DND-41 (cell line): ENCODE measurements around the gene FAM200C.

ENCODE experiments used
- ATAC-seq: fragments of 200-7000 bp; cut with Tn5 transposase; 3 replicates; pipeline ENCODE4 v1.9.1; 2021; ENCODE audit warnings: low read depth; ENCODE audit not compliant: insufficient read depth
- DNase-seq: peaks from one replicate; pipeline ENCODE4 v3.0.0-alpha.2; 2020
- H2AFZ ChIP-seq: 2 replicates; pipeline ENCODE4 v1.6.0; 2012; ENCODE audit warnings: low read depth, low read length
- H3K27ac ChIP-seq: 2 replicates; pipeline ENCODE4 v1.5.1; 2012; ENCODE audit warnings: low read length, inconsistent platforms
- H3K27me3 ChIP-seq: fragments of 200-600 bp; sonication (generic); 2 replicates; pipeline ENCODE4 v1.6.0; 2012; ENCODE audit warnings: low read length, mild to moderate bottlenecking, inconsistent platforms; ENCODE audit not compliant: insufficient read depth, poor library complexity
- H3K36me3 ChIP-seq: 2 replicates; pipeline ENCODE4 v1.5.1; 2012; ENCODE audit warnings: low read length, inconsistent platforms; ENCODE audit not compliant: insufficient read depth
- H3K4me1 ChIP-seq: 2 replicates; pipeline ENCODE4 v1.5.1; 2012; ENCODE audit warnings: mild to moderate bottlenecking, low read length; ENCODE audit not compliant: insufficient read depth
- H3K4me2 ChIP-seq: 2 replicates; pipeline ENCODE4 v1.6.0; 2012; ENCODE audit warnings: mild to moderate bottlenecking, moderate library complexity, low read length, inconsistent platforms; ENCODE audit not compliant: insufficient read depth
- H3K4me3 ChIP-seq, 2 experiments: fragments of 200-600 bp in 1 of 2; shearing (Covaris generic) in 1 of 2; 2 replicates each; pipeline ENCODE4 v1.5.1; 2012 to 2016; ENCODE audit warnings: inconsistent platforms in 2 of 2, low read length in 2 of 2, mild to moderate bottlenecking in 2 of 2, low read depth in 1 of 2, moderate library complexity in 1 of 2
- H3K79me2 ChIP-seq: 2 replicates; pipeline ENCODE4 v1.6.0; 2012; ENCODE audit warnings: low read length, inconsistent platforms; ENCODE audit not compliant: insufficient read depth
- H3K9ac ChIP-seq: 2 replicates; pipeline ENCODE4 v1.6.0; 2012; ENCODE audit warnings: low read depth, mild to moderate bottlenecking, inconsistent platforms, low read length, moderate library complexity
- H3K9me3 ChIP-seq: 2 replicates; pipeline ENCODE4 v1.5.1; 2012; ENCODE audit warnings: low read length, moderate library complexity, mild to moderate bottlenecking, inconsistent platforms; ENCODE audit not compliant: insufficient read depth, severe bottlenecking
- H4K20me1 ChIP-seq: 2 replicates; pipeline ENCODE4 v1.6.0; 2012; ENCODE audit warnings: low read length; ENCODE audit not compliant: insufficient read depth
- CTCF ChIP-seq: IDR thresholded peaks from 2 replicates; pipeline ENCODE4 v1.5.1; 2012; ENCODE audit warnings: borderline replicate concordance, low read length, moderate library complexity, mild to moderate bottlenecking; ENCODE audit not compliant: poor library complexity, severe bottlenecking; ENCODE audit errors: extremely low read depth
- EZH2 ChIP-seq: IDR thresholded peaks from 3 replicates; pipeline ENCODE4 v1.6.1; 2012; ENCODE audit warnings: borderline replicate concordance, low read depth, mild to moderate bottlenecking, moderate library complexity, low read length, inconsistent platforms; ENCODE audit not compliant: severe bottlenecking

Gene FAM200C

GRCh38 chr5:160349249-160349934, 50.5 kb downstream of the FAM200C start:
- no peaks in the 10 kb centered on the region for H3K27me3 ChIP-seq
- no peaks in the 10 kb centered on the region for H3K9me3 ChIP-seq
- peaks cover 4% of the 10 kb centered on the region; the same call in 1 of the 2 replicates for H3K4me1 ChIP-seq
- TF ChIP-seq EZH2 = no peak
- TF ChIP-seq CTCF = no peak
- H3K4me3 ChIP-seq = no peak overlapping the region
- DNase-seq (no peak), ATAC-seq (no peak)
- no peaks in the 10 kb centered on the region for H4K20me1 ChIP-seq
- no peak overlapping the region for H3K27ac ChIP-seq
- H2AFZ ChIP-seq = no peak overlapping the region
- no peak overlapping the region for H3K4me2 ChIP-seq
- no peak overlapping the region for H3K9ac ChIP-seq
- no peaks in the 10 kb centered on the region for H3K79me2 ChIP-seq
- H3K36me3 ChIP-seq = no peaks in the 10 kb centered on the region

GRCh38 chr5:160348080-160348479, 51.8 kb downstream of the FAM200C start:
- no peaks in the 10 kb centered on the region for H3K79me2 ChIP-seq
- no peaks in the 10 kb centered on the region for H3K36me3 ChIP-seq
- H4K20me1 ChIP-seq = no peaks in the 10 kb centered on the region
- H3K9me3 ChIP-seq = no peaks in the 10 kb centered on the region
- no peak overlapping the region for H3K4me2 ChIP-seq
- ATAC-seq = no peak
- H3K4me1 ChIP-seq = peaks cover 4% of the 10 kb centered on the region; the same call in 1 of the 2 replicates
- H2AFZ ChIP-seq = no peak overlapping the region
- no peak overlapping the region for H3K9ac ChIP-seq
- no peak overlapping the region for H3K4me3 ChIP-seq
- no peaks in the 10 kb centered on the region for H3K27me3 ChIP-seq
- TF ChIP-seq CTCF = no peak
- TF ChIP-seq EZH2 = no peak
- DNase-seq = no peak
- no peak overlapping the region for H3K27ac ChIP-seq

GRCh38 chr5:160347448-160347847, 52.4 kb downstream of the FAM200C start:
- H2AFZ ChIP-seq = no peak overlapping the region
- H3K4me3 ChIP-seq = no peak overlapping the region
- ATAC-seq (no peak), DNase-seq (no peak)
- H3K4me1 ChIP-seq = peaks cover 4% of the 10 kb centered on the region; the same call in 1 of the 2 replicates
- H3K36me3 ChIP-seq = no peaks in the 10 kb centered on the region
- H3K79me2 ChIP-seq = no peaks in the 10 kb centered on the region
- TF ChIP-seq EZH2 (no peak), CTCF (no peak)
- no peaks in the 10 kb centered on the region for H3K9me3 ChIP-seq
- no peak overlapping the region for H3K27ac ChIP-seq
- no peak overlapping the region for H3K9ac ChIP-seq
- H4K20me1 ChIP-seq = no peaks in the 10 kb centered on the region
- no peak overlapping the region for H3K4me2 ChIP-seq
- no peaks in the 10 kb centered on the region for H3K27me3 ChIP-seq
